Stimulated activated CD8-positive, alpha-beta memory T cell treated with anti-CD3 and anti-CD28 coated beads, Interleukin-15, amount 100 ng/mL, for 4 hours (primary cell): ENCODE data around the gene ZSWIM5.
"Not testable (repeated sequence)": the region's sequence is repeated elsewhere in the genome, so short reads cannot be mapped to it uniquely, and the experiment has no call there.

ENCODE experiments used
- DNase-seq, 2 donors: peaks; one replicate each; pipeline ENCODE4 v3.0.0-alpha.2; 2020; ENCODE audit warnings: low read depth in 2 of 2

ZSWIM5 gene

DNA sequence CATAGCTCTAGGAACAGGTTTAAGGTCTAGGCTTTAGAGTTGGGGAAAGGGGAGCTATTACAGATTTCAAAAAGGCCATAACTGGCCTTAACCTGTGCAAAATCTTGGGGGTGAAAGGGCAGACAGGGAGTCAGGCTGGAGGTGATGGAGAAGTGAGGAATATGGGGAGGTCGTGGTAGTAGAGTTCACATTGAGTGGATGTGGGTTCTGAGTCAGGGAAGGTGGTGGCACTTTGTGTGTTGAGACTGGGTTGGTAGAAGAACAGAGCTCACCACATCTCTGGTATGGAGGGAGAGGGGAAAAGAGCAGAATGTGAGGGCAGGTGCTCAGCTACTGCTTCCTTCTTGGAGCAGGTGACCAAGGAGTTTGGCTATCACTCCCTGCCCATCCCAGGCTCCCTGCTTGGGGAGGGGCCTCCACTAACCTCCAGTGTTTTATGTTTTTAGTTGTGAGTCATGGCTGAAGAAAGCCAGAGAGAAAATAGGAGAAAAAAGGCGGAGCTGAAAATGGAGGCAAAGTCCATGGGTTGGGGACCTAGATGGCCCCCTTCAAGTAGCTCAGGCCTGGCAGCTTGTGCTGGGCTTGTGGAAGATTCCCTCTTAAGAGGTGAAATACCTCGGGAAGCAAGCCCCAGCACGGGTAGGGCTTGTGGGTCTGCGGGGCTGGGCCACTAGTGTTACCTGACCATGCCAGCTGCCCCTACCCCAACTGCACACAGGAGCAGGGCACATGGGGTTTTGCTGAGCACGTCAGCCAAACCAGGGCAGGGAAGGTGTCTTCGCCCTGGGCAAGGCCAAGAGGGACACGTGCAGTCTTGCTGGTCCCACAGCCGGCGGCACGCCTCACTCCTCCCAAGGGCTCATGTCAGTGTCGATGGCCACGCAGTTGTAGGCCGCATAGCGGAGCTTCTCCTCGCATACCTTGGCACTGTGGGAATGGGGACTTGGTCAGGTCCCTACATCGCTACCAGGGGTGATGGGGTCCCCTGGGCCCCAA lies 203.5 kb downstream of the ZSWIM5 start:
- DNase-seq: no peak

DNA sequence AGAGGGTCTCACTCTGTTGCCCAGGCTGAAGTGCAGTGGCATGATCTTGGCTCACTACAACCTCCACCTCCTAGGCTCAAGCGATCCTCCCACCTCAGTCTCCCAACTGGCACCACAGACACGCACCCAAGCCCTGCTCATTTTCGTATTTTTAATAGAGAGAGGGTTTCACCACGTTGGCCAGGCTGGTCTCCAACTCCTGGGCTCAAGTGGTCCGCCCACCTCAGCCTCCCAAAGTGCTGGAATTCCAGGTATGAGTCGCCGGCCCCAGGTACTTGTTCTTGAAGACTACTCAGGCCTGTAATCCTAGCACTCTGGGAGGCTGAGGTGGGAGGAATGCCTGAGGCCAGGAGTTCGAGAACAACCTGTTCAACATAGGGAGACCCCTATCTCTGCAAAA lies 204.8 kb downstream of the ZSWIM5 start:
- not testable (repeated sequence) for DNase-seq

DNA sequence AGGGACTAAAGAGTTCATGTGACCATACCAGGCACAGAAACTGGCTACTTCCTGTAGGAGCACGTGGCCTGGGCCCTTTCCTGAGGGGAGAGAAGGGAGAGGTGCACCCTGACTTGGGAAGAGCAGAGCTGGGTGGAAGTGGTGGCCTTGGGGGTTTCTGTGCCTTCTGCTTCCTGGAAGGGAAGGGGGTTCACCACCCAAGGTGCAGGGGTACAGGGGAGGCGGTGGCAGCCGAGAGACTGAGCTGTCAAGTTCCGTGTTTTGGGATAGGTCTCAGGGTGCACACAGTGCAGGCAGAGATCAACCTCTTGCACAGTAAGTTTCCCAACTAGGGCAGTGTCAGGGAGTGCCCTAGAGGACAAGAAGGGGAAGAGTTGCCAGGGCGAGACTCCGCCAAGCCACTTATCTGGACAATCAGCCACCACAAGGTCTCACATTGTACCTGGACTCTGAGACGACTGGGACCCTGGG lies 205.4 kb downstream of the ZSWIM5 start:
- no peak for DNase-seq

DNA sequence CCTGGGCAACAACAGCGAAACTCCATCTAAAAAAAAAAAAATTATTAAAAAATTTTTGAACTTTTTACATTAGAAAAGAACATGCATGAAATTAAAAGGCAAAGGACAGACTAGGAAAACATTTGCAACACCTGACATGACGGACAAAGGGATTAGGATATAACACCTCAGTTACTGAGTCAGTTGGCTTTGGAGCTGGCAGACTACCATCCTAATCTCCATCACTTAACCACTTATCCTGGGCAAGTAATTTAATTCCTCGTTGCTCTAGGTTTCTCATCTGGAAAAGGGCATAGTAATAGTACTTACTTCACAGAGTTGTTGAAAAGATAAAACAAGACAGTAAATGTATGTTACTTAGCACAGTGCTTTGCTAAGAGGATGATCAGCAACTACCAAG lies 207.2 kb downstream of the ZSWIM5 start:
- no peak for DNase-seq

- no peak for DNase-seq
These were observed 210.8 kb downstream of the ZSWIM5 start for GRCh38 chr1:44995467-44996238.

- DNase-seq: no peak
These were observed 212.0 kb downstream of the ZSWIM5 start for GRCh38 chr1:44994309-44994898.

GRCh38 chr1:44988531-44989156 lies 217.8 kb downstream of the ZSWIM5 start:
- no peak for DNase-seq

DNA sequence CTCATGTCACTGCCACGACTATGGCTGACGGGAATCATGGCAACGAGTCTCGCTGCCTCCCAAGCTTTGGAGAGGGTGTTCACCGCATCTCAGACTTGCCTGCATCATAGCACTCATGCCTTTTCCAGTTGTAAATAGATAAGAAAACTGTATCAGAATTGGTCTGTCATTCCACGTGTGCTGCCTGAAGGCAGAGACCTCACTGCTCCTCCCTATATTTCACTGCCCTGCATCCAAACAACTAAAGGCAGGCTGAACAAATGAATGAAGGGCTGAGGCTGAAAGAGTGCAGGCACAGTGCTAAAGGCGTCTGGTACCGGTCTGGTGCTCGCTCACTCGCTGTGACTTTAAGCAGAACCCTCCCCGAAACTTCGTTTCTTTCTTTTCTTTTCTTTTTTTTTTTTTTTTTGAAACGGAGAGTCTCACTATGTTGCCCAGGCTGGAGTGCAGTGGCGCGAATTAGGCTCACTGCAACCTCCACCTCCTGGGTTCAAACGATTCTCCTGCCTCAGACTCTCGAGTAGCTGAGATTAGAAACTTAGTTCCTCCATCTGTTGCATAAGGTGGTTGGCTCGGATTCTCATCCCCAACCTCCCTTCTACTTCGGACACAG lies 220.6 kb downstream of the ZSWIM5 start:
- DNase-seq: no peak

- DNase-seq: not testable (repeated sequence)
These were observed 229.0 kb downstream of the ZSWIM5 start for GRCh38 chr1:44977372-44977771.

- DNase-seq: no peak
These were observed 230.2 kb downstream of the ZSWIM5 start for GRCh38 chr1:44976252-44976651.

DNA sequence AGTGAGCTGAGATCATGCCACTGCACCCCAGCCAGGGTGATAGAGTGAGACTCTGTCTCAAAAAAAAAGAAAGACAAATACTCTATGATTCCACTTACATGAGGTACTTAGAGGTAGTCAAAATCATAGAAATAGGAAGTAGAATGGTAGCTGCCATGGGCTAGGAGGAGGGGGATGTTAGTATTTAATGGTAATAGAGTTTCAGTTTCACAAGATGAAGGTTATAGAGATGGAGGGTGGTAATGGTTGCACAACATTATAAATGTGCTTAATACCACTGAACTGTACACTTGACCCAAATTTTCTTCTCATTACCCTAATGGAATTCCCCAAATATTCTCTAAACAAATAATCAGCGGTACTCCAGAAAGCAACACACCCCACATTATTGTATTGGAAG lies 232.8 kb downstream of the ZSWIM5 start:
- DNase-seq: no peak

DNA sequence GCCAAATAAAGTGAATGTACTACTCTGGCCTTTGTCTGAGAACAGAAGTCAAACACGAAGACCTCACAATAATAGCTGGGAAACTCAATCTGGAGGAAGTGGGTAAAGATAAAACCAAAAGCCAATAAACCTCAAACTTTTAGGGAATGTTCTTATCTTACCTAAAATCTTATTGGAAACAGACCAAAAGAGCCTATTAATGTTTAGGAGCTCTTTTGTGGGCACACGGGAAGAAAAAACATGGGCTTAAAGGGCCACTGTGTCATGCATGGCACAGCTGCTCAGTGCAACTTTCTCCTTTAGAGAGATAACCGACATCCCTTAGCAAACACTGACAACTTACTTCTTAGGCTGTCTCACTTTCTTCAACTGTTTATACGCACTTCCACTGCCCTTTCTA lies 236.1 kb downstream of the ZSWIM5 start:
- no peak for DNase-seq
